ENCODE results near the gene NHSL2. TPM values are rescaled to one million over a fixed set of nuclear protein-coding genes. Genes with fewer than 3 reads are reported as not detected.

Gene NHSL2
- total RNA-seq, 1 donor from 2014 or later: not detected

DNA sequence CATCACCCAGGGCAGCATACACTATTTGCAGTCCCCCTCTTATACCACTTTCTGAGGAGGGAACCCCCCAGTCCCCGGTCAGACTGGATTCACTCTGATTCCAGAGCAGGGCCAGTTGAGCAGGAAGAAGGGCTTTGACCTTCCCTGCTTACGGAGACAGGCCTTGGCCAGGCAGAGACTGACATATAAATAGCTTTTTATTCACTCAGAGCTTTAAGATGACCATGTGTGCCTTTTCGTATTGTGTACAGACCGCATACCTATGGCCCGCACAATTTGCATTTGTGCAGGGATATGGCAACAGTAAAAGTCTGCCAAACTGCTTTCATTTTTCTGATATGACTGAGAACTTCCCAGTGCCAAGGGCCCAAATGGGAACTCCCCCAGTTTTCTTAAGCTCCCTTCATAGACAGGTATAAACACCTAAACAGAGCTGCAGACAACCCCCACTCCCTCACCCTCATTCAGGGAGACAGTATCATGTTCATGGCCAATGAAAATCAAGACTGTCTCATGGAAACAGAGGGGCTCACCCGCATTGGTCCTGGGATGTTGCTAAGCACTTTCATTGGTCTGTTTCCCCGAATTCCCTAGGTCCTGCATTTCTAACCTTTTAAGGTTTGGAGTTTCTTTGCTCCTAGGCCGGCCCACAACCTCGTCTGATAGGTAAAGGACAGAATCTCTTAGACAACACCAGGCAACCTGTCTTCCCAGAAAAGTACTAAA, 135.1 kb downstream of the NHSL2 start:
- Histone ChIP-seq H3K4me3 (ENCODE audit: low read depth, low read length) (no peak overlapping the region), H3K36me3 (ENCODE audit: control insufficient read depth, insufficient read depth, low read length) (no peaks in the 10 kb centered on the region), H3K27me3 (ENCODE audit: control insufficient read depth, insufficient read depth, low read length) (no peaks in the 10 kb centered on the region)
- peak; percentile 77 for DNase-seq (ENCODE audit: low read depth)
- FAIRE-seq: no peak
- TF ChIP-seq, protein P1, sequence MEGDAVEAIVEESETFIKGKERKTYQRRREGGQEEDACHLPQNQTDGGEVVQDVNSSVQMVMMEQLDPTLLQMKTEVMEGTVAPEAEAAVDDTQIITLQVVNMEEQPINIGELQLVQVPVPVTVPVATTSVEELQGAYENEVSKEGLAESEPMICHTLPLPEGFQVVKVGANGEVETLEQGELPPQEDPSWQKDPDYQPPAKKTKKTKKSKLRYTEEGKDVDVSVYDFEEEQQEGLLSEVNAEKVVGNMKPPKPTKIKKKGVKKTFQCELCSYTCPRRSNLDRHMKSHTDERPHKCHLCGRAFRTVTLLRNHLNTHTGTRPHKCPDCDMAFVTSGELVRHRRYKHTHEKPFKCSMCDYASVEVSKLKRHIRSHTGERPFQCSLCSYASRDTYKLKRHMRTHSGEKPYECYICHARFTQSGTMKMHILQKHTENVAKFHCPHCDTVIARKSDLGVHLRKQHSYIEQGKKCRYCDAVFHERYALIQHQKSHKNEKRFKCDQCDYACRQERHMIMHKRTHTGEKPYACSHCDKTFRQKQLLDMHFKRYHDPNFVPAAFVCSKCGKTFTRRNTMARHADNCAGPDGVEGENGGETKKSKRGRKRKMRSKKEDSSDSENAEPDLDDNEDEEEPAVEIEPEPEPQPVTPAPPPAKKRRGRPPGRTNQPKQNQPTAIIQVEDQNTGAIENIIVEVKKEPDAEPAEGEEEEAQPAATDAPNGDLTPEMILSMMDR (IDR thresholded peaks at IDR 0.05; ENCODE audit: insufficient read depth, low read length, severe bottlenecking): no peak

DNA sequence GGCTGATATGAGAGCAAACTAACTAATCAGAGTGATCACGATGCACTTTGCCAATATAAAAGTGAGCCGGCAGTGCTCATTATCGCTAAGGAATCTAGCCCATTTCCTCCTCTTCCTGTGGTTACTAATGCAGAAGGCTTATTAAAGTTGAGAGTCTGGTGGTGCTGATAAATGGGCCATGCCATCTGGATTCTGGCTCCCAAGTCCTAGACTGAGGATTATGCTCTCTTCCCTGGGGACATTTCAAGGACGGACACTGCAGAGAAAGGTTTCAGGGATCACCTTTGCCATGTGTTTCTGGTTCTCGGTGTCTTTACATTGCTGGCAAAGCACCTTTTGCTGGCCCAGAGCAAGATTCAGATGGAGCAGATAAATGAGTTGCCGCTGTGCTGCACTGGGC, 135.8 kb downstream of the NHSL2 start:
- H3K4me3 ChIP-seq (ENCODE audit: low read depth, low read length): no peak overlapping the region
- TF ChIP-seq, protein P1 (IDR thresholded peaks at IDR 0.05; ENCODE audit: insufficient read depth, low read length, severe bottlenecking): no peak
- DNase-seq (ENCODE audit: low read depth) (no peak), FAIRE-seq (no peak)
- H3K36me3 ChIP-seq (ENCODE audit: control insufficient read depth, insufficient read depth, low read length): no peaks in the 10 kb centered on the region
- H3K27me3 ChIP-seq (ENCODE audit: control insufficient read depth, insufficient read depth, low read length): no peaks in the 10 kb centered on the region

DNA sequence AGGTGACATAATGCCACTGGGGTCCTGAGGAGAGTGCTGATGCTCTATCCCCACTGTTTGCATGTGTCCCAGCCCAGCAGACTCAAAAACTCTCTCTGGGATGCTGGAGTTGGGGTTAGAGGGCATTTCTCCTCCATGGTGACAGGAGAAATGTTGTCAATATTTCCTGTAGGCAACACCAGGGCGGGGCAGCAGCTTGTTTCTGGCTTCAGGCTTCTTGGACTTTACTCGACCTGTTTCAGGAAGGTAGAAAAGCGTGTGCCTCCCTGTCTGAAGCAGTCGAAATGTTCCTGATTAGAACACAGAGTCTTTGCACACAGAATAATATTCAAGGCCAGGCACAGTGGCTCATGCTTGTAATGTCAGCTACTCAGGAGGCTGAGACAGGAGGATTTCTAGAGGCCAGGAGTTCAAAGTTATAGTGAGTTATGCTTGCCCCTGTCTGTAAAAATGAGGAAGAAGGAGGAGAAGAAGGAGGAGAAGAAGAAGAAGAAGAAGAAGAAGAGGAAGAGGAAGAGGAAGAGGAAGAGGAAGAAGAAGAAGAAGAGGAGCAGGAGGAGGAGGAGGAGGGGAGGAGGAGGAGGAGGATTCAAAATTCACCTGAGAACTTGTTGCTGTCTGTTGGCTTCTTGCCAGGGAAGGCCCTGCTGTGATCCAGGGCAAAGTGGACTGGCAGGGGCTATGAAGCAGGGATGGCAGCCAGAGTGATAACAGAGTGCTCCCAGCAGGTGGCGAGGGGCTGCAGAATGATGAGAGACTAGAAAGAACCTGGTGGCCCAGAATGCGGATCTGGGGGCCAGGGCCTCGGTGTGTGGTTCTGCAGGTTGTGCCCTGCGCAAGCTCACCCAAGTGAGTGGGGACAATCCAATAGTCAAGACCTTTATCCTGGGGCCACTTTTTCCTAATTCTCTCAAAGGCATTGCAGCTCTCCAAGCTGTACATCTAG, 138.1 kb downstream of the NHSL2 start:
- FAIRE-seq (no peak), DNase-seq (ENCODE audit: low read depth) (no peak)
- TF ChIP-seq, protein P1 (IDR thresholded peaks at IDR 0.05; ENCODE audit: insufficient read depth, low read length, severe bottlenecking): no peak
- Histone ChIP-seq H3K27me3 (ENCODE audit: control insufficient read depth, insufficient read depth, low read length) (no peaks in the 10 kb centered on the region), H3K36me3 (ENCODE audit: control insufficient read depth, insufficient read depth, low read length) (no peaks in the 10 kb centered on the region), H3K4me3 (ENCODE audit: low read depth, low read length) (no peak overlapping the region)

DNA sequence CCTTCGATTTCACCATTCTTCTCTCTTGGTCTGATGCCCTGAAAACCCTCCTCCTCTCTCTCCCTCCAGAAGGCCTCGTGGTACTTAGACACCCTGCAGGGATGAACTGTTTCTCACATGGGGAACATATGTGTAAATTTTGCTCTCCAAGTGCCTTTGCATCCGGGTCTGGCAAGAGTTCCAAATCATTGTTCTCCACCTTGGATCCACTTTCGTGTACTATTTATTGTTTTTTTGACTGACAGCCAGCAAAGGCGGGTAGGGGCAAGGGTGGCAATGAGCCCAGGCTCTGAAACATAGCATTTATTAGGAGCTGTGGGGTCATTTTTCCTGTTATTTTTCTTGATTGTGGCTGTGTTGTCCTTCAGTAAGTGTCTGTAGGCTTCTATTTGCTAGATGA, 139.4 kb downstream of the NHSL2 start:
- H3K4me3 ChIP-seq (ENCODE audit: low read depth, low read length): no peak overlapping the region
- DNase-seq (ENCODE audit: low read depth) (no peak), FAIRE-seq (no peak)
- no peaks in the 10 kb centered on the region for H3K27me3 ChIP-seq (ENCODE audit: control insufficient read depth, insufficient read depth, low read length)
- H3K36me3 ChIP-seq (ENCODE audit: control insufficient read depth, insufficient read depth, low read length): no peaks in the 10 kb centered on the region
- TF ChIP-seq, protein P1 (IDR thresholded peaks at IDR 0.05; ENCODE audit: insufficient read depth, low read length, severe bottlenecking): no peak

DNA sequence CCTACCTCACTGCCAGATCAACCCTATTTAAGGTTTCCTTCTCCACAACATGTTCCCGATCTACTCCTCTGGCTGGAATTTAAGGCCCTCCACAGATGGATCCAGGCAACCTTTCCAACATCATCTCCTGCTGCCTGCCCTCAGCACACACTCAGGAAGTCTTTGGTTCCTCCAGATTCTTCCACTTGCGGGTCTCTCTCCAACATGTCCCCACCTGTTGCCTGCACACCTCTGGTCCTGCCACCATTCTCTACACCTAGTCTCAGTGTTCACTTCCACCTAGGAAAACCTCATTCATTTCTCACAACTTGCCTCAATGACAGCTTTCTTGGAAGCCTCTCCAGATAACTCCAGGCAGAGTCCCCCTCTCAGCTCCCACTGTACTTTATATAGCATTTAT, 140.9 kb downstream of the NHSL2 start:
- no peak for DNase-seq (ENCODE audit: low read depth)
- Histone ChIP-seq H3K4me3 (ENCODE audit: low read depth, low read length) (no peak overlapping the region), H3K36me3 (ENCODE audit: control insufficient read depth, insufficient read depth, low read length) (no peaks in the 10 kb centered on the region), H3K27me3 (ENCODE audit: control insufficient read depth, insufficient read depth, low read length) (no peaks in the 10 kb centered on the region)
- TF ChIP-seq, protein P1 (IDR thresholded peaks at IDR 0.05; ENCODE audit: insufficient read depth, low read length, severe bottlenecking): no peak
- FAIRE-seq: no peak
